Ascending aorta (tissue), 2 donors: ENCODE data around the gene VWA8. TPM values are rescaled to one million over a fixed set of nuclear protein-coding genes. Genes with fewer than 3 reads are reported as not detected.

Source experiments
- DNase-seq, 2 donors: peaks; one replicate each; pipeline ENCODE4 v3.0.0-alpha.2; 2019; ENCODE audit warnings: low spot score in 2 of 2
- H3K27ac ChIP-seq, 2 donors: fragments of 200-600 bp; sonication (generic); one replicate each; pipeline ENCODE4 v1.5.1; 2016 to 2017; ENCODE audit warnings: mild to moderate bottlenecking in 1 of 2
- H3K27me3 ChIP-seq: fragments of 200-600 bp; sonication (generic); one replicate; pipeline ENCODE4 v1.5.1; 2017
- H3K36me3 ChIP-seq, 2 donors: fragments of 200-600 bp; sonication (generic); one replicate each; pipeline ENCODE4 v1.5.1; 2016
- H3K4me1 ChIP-seq, 2 donors: fragments of 200-600 bp; sonication (generic); one replicate each; pipeline ENCODE4 v1.5.1; 2016 to 2017; ENCODE audit warnings: mild to moderate bottlenecking in 1 of 2
- H3K4me3 ChIP-seq, 2 donors: fragments of 200-600 bp; sonication (generic); one replicate each; pipeline ENCODE4 v1.5.1; 2016 to 2017; ENCODE audit warnings: mild to moderate bottlenecking in 1 of 2
- H3K9me3 ChIP-seq, 2 donors: fragments of 200-600 bp; sonication (generic); one replicate each; pipeline ENCODE4 v1.5.1; 2016
- intact Hi-C: fragments of 100-400 bp; cut with DNase I; formaldehyde crosslinking; loops from one replicate; pipeline ENCODE4 v1.15.1; 2023
- total RNA-seq: library from RNA; depleted of rRNA; stranded (reverse); fragments of >200 nt; gene quantifications from one replicate; pipeline ENCODE4 v1.1.0, GENCODE V29; 2016
- TF ChIP-seq, protein P1 (sequence below), 3 experiments: fragments of 200-600 bp in 2 of 3; fragments of 450-650 bp in 1 of 3; sonication (generic) in 2 of 3; IDR thresholded peaks; one replicate each; pipeline ENCODE4 v1.5.1; 2016 to 2019; ENCODE audit warnings: antibody characterized with exemption in 3 of 3, mild to moderate bottlenecking in 1 of 3, moderate library complexity in 1 of 3

The VWA8 gene
- total RNA-seq, 1 donor from 2014 or later = 10.4 TPM

DNA sequence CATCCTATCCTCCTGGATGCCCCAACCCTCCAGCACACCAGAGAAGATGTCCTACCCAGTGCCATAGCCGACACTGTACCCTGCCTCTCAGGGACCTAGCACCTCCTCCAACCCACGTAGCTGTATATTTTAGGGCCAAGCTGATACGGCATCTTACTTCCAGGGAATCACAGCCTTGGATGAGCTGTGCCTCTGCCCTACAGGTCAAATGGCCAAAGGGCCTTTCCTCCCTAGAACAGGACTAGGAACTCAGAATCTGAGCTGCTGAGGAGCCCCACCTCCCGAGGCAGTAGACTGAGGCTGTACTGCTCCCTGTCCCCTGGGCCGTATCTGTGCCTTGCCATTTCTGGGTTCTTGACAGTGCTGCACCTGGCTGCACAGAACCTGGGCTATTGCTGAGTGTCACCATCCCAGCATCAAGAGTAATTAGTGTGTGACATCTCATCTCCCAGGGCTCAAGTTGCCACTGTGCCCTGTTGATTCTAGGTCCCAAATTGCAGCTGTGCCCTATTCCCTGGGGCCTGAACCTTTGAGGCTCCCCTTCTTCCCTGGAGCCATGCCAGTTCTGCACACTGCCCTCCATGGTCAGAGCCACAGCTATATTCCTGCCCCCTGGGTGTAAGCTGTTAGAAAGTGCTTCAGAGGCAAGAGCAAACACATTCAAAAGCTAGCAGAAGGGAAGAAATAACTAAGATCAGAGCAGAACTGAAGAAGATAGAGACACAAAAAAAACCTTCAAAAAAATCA lies 41.0 kb downstream of the VWA8 start:
- intact Hi-C loops = no loop called here
- Histone ChIP-seq H3K9me3 (peaks cover 7 to 18% of the 10 kb centered on the region in 2 donors), H3K27me3 (no peaks in the 10 kb centered on the region), H3K4me3 (no peak overlapping the region), H3K4me1 (peaks cover 5 to 28% of the 10 kb centered on the region in 2 donors), H3K27ac (no peak overlapping the region), H3K36me3 (no peaks in the 10 kb centered on the region)
- DNase-seq = no peak
- TF ChIP-seq, protein P1, sequence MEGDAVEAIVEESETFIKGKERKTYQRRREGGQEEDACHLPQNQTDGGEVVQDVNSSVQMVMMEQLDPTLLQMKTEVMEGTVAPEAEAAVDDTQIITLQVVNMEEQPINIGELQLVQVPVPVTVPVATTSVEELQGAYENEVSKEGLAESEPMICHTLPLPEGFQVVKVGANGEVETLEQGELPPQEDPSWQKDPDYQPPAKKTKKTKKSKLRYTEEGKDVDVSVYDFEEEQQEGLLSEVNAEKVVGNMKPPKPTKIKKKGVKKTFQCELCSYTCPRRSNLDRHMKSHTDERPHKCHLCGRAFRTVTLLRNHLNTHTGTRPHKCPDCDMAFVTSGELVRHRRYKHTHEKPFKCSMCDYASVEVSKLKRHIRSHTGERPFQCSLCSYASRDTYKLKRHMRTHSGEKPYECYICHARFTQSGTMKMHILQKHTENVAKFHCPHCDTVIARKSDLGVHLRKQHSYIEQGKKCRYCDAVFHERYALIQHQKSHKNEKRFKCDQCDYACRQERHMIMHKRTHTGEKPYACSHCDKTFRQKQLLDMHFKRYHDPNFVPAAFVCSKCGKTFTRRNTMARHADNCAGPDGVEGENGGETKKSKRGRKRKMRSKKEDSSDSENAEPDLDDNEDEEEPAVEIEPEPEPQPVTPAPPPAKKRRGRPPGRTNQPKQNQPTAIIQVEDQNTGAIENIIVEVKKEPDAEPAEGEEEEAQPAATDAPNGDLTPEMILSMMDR (IDR thresholded peaks at IDR 0.05) = no peak

DNA sequence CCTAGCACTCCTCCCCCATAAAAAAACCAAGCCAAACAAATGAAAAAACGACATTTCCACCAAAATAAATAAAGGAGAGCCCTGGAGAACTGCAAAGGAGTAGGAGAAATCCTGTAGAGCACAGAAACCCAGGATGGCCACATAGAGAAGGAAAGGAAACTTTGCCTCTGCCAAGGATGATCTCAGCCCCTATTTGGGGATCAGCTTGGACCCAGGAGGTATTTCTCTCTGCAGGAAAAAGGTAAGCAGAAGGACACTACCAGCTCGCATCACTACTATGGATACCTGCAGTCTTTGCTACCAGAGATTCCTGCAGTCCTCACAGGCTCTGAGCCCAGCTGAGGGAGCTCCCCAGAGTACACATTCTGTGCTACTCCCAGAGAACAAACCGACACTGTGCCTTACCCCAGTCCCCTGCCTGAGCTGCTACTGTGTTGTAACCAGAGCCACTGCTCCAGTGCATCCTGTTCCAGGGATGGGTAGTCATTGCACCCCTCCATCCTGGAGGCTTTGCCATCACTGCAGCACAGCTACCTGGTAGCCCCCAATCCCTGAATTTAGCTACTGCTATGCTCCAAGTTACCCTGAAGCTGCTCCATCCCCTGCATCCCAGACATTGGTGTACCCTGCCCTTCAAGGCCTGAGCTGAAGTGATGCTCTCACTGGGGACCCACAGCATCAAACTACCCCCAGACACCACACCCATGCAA lies 41.7 kb downstream of the VWA8 start:
- peaks cover 5 to 28% of the 10 kb centered on the region in 2 donors for H3K4me1 ChIP-seq
- no peaks in the 10 kb centered on the region for H3K36me3 ChIP-seq
- intact Hi-C loops = no loop called here
- H3K4me3 ChIP-seq = no peak overlapping the region
- no peak for DNase-seq
- H3K27ac ChIP-seq = peak overlapping the region; percentile 6 to 25
- no peaks in the 10 kb centered on the region for H3K27me3 ChIP-seq
- H3K9me3 ChIP-seq = peaks cover 0 to 11% of the 10 kb centered on the region in 2 donors
- TF ChIP-seq, protein P1 (IDR thresholded peaks at IDR 0.05) = no peak

DNA sequence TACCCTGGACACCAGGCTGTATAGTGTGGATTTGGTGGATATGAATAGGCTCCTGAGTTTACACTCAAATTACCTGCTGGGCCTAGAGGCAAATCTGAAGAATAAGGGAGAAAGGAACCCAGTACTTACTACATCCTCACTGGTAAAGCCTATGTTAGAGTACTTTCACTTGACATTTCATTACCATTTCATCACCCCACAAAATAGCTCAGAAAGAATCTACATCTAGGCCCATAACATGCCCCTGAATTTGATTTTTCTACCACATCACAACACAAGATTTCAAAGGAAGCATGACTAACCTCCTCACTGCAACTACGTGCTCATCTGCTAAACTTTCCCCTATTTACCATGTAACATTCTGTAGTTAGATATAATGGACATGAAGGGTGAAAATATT lies 43.3 kb downstream of the VWA8 start:
- intact Hi-C loops = no loop called here
- Histone ChIP-seq H3K4me1 (peaks cover 5 to 28% of the 10 kb centered on the region in 2 donors), H3K27me3 (no peaks in the 10 kb centered on the region), H3K4me3 (no peak overlapping the region), H3K36me3 (no peaks in the 10 kb centered on the region), H3K9me3 (no peaks in the 10 kb centered on the region), H3K27ac (no peak overlapping the region)
- DNase-seq = no peak
- TF ChIP-seq, protein P1 (IDR thresholded peaks at IDR 0.05) = no peak

DNA sequence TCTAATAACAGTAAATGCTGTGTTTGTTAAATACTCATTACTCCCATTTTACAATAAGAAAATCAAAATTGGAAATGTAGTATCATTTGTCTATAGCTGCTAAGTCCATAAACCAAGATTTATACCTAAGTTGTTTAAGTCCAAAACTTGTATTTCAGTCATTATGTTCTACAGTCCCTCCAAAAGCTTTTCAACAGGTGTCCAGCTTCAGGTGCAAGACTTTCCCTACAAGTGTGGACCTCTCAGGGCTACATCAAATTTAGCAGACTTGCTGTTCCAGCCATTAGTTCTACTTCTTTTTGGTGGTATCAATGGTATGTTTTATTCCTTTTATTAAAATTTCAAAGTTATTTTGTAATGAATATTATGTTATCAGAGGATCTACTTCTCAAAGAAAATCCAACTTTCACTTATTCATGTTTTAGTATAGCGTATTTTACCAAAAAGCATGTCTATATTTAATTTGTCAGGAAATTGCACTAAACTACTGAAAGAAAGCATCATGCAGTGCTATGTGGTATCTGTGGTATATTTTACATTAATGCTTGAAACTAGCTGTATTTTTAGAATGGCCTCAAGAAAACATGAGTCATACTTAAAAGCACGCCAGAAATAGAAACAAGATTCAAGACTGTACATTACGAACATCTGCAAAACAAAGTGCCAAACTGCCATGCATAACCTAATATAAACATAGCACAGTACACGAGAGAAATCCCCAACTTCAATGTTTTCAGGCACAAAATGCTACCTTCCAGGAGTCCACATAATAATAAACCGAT lies 44.5 kb downstream of the VWA8 start:
- TF ChIP-seq, protein P1 (IDR thresholded peaks at IDR 0.05) = no peak
- H3K36me3 ChIP-seq = no peaks in the 10 kb centered on the region
- no peaks in the 10 kb centered on the region for H3K9me3 ChIP-seq
- intact Hi-C loops = no loop called here
- H3K27me3 ChIP-seq = no peaks in the 10 kb centered on the region
- H3K4me3 ChIP-seq = no peak overlapping the region
- H3K4me1 ChIP-seq = peaks cover 5 to 28% of the 10 kb centered on the region in 2 donors
- no peak for DNase-seq
- H3K27ac ChIP-seq = no peak overlapping the region

DNA sequence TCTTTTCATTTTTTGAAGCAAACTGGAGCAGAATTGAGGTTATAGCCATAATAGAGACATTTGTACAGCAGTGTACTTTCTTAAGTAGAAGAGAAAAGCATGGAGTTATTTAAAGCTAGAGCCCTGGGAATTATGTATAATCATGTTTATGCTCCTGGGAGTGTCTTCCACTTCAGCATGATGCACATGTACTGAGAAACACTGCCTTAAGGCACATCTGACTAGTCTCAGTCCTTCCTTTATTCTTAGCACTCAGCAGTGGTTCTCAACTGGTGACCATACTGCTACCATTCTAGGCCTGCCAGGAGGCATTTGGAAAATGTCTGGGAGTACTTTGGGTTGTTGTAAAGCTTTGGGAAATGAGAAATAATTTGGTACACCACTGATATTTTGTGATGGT lies 45.8 kb downstream of the VWA8 start:
- H3K9me3 ChIP-seq = no peaks in the 10 kb centered on the region
- no peak overlapping the region for H3K4me3 ChIP-seq
- H3K4me1 ChIP-seq = peaks cover 5 to 28% of the 10 kb centered on the region in 2 donors
- no peaks in the 10 kb centered on the region for H3K27me3 ChIP-seq
- intact Hi-C loops = no loop called here
- TF ChIP-seq, protein P1 (IDR thresholded peaks at IDR 0.05) = no peak
- no peaks in the 10 kb centered on the region for H3K36me3 ChIP-seq
- DNase-seq = no peak
- no peak overlapping the region for H3K27ac ChIP-seq
